Measurements from ENCODE around the gene NOP14. TPM values are rescaled to one million over a fixed set of nuclear protein-coding genes. Genes with fewer than 3 reads are reported as not detected.

NOP14 gene
- total and polyA plus RNA-seq, 2 donors (not counting 1 experiment from before 2014, with no cell fraction given): 9.1 to 30.4 TPM

DNA sequence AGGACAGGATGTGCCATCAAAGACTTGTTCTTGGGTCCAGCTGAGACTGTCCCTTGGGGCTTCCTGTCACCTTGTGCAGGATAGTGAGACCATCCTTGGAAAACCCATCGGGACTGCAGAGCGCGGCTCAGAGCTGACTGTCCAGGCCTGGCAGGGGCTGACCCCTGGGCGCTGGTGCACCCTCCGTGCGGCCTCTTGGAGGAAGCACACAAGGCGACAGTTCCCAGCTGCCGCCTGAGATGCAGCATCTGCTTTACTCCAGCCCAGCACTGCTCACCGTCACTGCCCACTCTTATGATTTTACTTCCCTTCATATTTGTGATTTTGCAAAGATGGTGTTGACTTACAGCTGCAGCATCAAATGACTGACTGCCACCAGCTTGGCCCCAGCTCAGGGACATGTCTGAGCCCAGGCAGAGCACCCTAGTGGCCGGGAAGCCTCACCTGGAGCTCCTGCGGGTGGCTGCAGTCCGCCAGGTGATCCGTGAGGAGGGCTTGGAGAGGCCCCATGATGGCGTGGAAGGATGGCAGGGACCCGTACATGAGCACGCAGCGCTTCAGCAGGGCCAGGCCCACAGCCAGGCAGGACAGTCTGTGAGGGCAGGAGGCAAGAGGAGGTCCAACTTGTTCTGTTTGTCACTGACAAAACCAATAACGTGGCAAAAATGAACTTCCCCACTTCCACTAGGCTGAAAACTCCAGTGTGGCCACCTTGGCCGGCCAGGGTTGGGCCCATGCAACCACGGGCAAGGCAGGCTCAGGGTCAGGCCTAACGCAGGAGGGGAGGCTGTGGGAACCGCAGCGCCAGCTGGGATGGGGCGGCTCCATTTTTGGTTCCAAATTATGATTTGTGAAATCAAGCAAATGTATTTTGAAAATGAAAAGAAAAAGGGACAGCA, 21.8 kb downstream of the NOP14 start:
- no peak for DNase-seq
- no peak for ATAC-seq (ENCODE audit: low read depth)
- Histone ChIP-seq H3K36me3 (replicated peaks in 1 of 2; ENCODE audit: control extremely low read depth in 1 of 2, control insufficient read depth in 1 of 2, extremely low read depth in 1 of 2, insufficient read depth in 2 of 2, low read length in 1 of 2) (peaks cover 0 to 79% of the 10 kb centered on the region in 2 experiments), H3K9me3 (ENCODE audit: control extremely low read depth in 1 of 3, control insufficient read depth in 2 of 3, insufficient read depth in 1 of 3, low read length in 2 of 3) (no peaks in the 10 kb centered on the region), H3K27me3 (replicated peaks in 1 of 4; ENCODE audit: control extremely low read depth in 1 of 4, control insufficient read depth in 3 of 4, insufficient read depth in 4 of 4, low read length in 3 of 4) (no peaks in the 10 kb centered on the region), H4K20me1 (ENCODE audit: control insufficient read depth, insufficient read depth, low read length, poor library complexity, severe bottlenecking) (peaks cover 8% of the 10 kb centered on the region), H3K4me1 (ENCODE audit: control insufficient read depth in 2 of 2, insufficient read depth in 2 of 2, low read length in 2 of 2) (peaks cover 0 to 11% of the 10 kb centered on the region in 2 donors), H3K79me2 (ENCODE audit: control insufficient read depth, insufficient read depth, low read length) (peaks cover 3% of the 10 kb centered on the region), H3K4me2 (replicated peaks; ENCODE audit: low read depth, low read length, poor library complexity, severe bottlenecking) (no peak overlapping the region), H3K4me3 (ENCODE audit: control extremely low read depth in 1 of 5, extremely low read depth in 1 of 5, insufficient read depth in 1 of 5, low read depth in 2 of 5, low read length in 4 of 5) (no peak overlapping the region), H3K9ac (ENCODE audit: low read length) (no peak overlapping the region), H2AFZ (ENCODE audit: insufficient read depth, low read depth, low read length, poor library complexity, severe bottlenecking) (no peak overlapping the region), H3K27ac (ENCODE audit: low read length in 2 of 2) (no peak overlapping the region)
- no peaks in the 10 kb centered on the region for H3K9me3 Mint-ChIP-seq (ENCODE audit: insufficient read depth)
- CTCF ChIA-PET: no interaction called here
- POLR2A ChIA-PET: no interaction called here
- 99% methylated on average over 21 of the region's 24 CpGs for WGBS (ENCODE audit: insufficient coverage)
- no peak overlapping the region for H3K4me3 Mint-ChIP-seq
- peaks cover 16% of the 10 kb centered on the region for H3K4me1 Mint-ChIP-seq
- TF ChIP-seq, protein P1, sequence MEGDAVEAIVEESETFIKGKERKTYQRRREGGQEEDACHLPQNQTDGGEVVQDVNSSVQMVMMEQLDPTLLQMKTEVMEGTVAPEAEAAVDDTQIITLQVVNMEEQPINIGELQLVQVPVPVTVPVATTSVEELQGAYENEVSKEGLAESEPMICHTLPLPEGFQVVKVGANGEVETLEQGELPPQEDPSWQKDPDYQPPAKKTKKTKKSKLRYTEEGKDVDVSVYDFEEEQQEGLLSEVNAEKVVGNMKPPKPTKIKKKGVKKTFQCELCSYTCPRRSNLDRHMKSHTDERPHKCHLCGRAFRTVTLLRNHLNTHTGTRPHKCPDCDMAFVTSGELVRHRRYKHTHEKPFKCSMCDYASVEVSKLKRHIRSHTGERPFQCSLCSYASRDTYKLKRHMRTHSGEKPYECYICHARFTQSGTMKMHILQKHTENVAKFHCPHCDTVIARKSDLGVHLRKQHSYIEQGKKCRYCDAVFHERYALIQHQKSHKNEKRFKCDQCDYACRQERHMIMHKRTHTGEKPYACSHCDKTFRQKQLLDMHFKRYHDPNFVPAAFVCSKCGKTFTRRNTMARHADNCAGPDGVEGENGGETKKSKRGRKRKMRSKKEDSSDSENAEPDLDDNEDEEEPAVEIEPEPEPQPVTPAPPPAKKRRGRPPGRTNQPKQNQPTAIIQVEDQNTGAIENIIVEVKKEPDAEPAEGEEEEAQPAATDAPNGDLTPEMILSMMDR (IDR thresholded peaks at IDR 0.05): no peak
- no peak for TF ChIP-seq EZH2 (IDR thresholded peaks at IDR 0.05; ENCODE audit: borderline replicate concordance, insufficient read depth, low read depth, low read length, poor library complexity, severe bottlenecking)
- H3K27me3 Mint-ChIP-seq: no peaks in the 10 kb centered on the region
- no peak overlapping the region for H3K27ac Mint-ChIP-seq
- intact Hi-C loops (cut with micrococcal nuclease): no loop called here
